ENCODE measurements around the gene PSG6.
"Not testable (repeated sequence)": the region's sequence is repeated elsewhere in the genome, so short reads cannot be mapped to it uniquely, and the experiment has no call there.

PSG6 gene

GRCh38 chr19:42911731-42912130 is 6.0 kb downstream of the PSG6 start:
- not testable (repeated sequence) for DNase-seq (ENCODE audit: low read depth in 2 of 2)

DNA sequence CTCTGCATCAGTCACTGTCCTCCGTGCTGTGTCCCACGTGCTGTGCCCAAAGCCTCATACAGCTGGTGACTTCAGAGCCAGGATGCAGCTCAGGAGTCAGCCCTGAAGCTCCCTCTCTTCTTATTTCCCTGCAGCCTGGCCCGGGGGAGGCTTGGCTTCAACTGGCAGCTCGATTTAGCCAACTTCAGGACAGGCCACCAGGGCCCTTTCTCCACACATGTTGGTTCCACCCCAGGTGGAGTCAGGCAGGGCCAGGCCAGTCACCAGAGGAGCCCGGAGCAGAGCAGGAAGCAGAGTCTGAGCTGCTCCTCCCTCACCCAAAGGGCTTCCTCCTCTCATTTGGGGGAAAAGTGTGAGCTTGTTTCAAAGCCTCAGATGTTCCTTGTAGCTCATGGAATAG is 11.5 kb downstream of the PSG6 start:
- DNase-seq (ENCODE audit: low read depth in 2 of 2) = not testable (repeated sequence)

GRCh38 chr19:42900561-42900960 is 17.1 kb downstream of the PSG6 start:
- not testable (repeated sequence) for DNase-seq (ENCODE audit: low read depth in 2 of 2)

DNA sequence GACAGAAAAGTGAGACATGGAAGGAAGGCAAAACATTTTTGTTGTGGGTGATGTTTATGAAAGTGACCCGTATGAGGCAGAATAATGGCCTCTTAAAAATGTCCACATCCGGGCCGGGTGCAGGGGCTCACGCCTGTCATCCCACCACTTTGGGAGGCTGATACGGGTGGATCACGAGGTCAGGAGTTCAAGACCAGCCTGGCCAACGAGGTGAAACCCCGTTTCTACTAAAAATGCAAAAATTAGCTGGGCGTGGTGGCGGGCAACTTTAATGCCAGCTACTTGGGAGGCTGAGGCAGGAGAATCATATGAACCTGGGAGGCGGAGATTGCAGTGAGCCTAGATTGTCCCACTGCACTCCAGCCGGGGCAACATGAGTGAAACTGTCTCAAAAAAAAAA is 18.0 kb downstream of the PSG6 start:
- not testable (repeated sequence) for DNase-seq (ENCODE audit: low read depth in 2 of 2)

DNA sequence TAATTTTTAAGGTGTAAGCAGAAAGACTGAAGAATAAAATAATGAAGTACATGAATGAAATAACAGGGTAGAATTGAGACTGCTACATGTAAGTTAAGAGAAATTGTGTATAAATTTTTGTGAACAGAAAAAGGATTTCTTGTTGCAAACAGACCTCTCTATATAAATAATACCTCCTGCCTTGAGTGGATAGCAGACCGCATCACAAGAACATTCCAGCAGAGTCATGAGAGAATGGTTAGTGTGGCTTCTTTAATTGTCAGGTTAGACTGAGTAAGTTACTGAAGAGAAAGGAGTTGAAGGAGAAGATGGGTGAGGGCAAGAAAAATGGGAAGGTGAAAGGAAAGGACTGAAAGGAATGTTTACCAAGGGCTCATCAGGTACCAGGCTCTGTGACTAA is 18.6 kb downstream of the PSG6 start:
- not testable (repeated sequence) for DNase-seq (ENCODE audit: low read depth in 2 of 2)

DNA sequence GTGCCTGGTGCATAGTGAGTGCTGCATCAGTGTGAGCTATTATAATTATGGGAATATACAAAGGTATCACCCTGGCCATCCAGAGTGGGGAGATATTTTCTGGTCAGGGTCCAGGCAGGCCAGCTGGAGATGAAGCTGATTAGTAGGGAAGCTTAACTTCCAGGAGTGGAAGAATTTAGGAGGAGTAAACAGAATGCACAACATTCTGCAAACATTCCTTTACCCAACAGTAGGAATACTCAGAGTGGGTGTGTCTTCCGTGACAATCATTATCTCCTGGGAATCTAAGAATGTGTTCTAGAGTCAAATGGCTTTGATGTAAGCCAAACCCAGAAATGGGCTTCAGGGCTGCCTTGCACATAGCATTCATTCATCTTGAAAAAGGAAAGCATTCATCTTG is 19.0 kb downstream of the PSG6 start:
- not testable (repeated sequence) for DNase-seq (ENCODE audit: low read depth in 2 of 2)

DNA sequence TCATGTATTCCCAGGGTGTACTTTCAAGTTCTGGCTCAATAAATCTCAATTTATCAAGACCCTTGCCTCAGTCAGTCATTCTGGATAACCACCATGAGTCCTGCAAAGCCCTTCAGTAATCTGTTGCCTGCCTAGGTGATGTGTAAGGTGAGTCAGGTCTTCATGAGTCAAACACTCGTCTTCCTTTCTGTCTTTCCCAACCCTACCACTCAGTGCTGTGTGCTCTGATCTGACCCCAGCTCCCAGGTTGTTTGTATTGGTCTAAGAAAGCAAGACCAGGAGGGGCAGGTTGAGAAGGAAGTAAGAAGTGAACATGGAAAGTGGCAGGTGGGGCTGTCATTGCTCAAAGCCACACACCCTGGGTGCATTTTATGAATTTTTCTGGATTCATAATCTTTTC is 20.0 kb downstream of the PSG6 start:
- DNase-seq (ENCODE audit: low read depth in 2 of 2) = not testable (repeated sequence)

DNA sequence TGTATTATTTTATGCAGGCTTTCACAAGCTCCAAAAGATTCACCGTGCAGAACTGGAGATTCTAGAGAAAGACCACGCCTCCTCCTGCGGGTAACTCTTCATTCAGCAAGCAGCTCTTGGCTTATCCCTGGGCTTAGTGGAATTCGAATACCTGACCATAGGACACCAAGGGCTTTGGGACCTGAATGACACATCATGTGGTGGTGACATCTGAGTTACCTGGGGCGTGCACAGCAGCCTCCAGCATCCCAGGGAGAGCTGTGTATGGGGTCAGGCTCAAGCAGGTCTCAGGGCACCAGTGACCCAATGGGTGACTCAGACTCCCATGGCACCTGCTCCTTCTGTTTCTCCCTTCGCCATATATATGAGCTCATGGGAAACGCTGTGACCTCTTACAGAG is 27.2 kb downstream of the PSG6 start:
- DNase-seq (ENCODE audit: low read depth in 2 of 2) = not testable (repeated sequence)

DNA sequence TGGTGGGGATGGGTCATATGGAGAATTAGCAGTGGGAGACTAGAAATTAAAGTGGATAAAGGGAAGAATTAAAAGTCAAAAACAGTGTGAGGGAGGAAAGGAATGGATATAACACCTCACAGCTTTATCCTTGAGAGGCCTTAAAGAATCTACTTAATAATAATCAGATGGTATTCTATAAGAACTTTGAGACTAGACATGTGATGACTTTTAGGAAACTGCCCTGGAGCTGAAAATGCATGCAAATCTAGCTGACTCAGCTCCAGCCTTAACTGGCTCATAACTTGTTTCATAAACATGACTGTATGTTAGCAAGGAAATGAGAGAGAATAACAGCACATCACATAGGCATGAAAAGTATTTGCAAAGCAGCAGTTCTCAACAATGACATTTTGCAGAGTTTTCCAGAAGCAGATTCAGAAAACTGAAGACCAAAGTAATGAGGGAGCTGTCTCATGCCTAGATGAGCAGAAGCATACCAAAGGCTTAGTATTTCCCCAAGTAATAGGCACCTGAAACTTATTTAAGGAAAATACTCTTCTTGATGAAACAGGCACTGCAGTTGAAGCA is 29.7 kb downstream of the PSG6 start:
- not testable (repeated sequence) for DNase-seq (ENCODE audit: low read depth in 2 of 2)

GRCh38 chr19:42882730-42883129 is 35.0 kb downstream of the PSG6 start:
- DNase-seq (ENCODE audit: low read depth in 2 of 2) = not testable (repeated sequence)

DNA sequence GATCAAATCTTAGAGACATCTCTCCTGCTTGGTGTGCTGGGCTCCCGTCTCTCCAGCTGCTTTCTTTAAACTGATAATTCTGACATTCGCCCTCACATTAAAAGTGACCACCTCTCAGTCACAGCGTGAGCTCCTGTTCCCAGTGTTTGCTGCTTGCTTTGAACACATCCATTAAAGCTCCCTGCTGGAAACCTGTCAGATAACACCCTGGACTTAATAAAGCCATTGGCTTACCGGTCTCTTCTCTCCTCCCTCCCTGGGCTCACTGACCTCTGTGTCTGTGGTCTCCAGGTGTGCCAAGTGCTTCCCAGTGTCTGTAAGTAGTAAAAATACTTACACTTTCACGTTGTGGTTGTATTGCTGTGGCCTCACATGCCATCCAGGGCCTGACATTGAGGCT is 35.7 kb downstream of the PSG6 start:
- DNase-seq (ENCODE audit: low read depth in 2 of 2) = not testable (repeated sequence)

GRCh38 chr19:42881279-42881678 is 36.4 kb downstream of the PSG6 start:
- DNase-seq (ENCODE audit: low read depth in 2 of 2) = not testable (repeated sequence)

GRCh38 chr19:42880621-42881020 is 37.1 kb downstream of the PSG6 start:
- not testable (repeated sequence) for DNase-seq (ENCODE audit: low read depth in 2 of 2)

DNA sequence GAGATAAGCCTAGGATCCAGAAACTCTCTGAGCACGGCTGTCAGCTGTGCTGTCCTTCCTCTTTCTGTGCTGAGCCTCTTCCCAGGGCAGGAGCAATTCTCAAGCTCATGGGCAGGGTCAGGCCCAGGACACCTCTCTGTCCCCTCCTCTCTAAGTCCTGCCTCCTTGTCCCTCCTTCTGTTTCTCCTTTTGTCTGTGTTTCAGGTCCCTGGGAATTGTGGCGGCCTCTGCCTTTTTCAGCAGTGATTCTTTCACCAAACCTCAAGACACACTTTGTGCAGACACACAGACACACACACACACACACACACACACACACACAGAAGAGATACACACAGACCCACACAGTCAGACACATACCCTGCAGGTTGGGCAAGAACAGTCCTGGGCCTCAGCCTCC is 38.1 kb downstream of the PSG6 start, which contains the start of gene PSG1:
Gene PSG1, minus strand, starts transcription at position 101 of the 400 bp plus-strand sequence. CDS start 132 bp downstream, outside the sequence.
- no peak for DNase-seq (ENCODE audit: low read depth in 2 of 2)

GRCh38 chr19:42876596-42876995 is 41.1 kb downstream of the PSG6 start:
- not testable (repeated sequence) for DNase-seq (ENCODE audit: low read depth in 2 of 2)

- not testable (repeated sequence) for DNase-seq (ENCODE audit: low read depth in 2 of 2)
These were observed 41.8 kb downstream of the PSG6 start for GRCh38 chr19:42875881-42876280.

GRCh38 chr19:42874901-42875813 is 42.5 kb downstream of the PSG6 start:
- DNase-seq (ENCODE audit: low read depth in 2 of 2) = not testable (repeated sequence)

GRCh38 chr19:42874136-42874535 is 43.6 kb downstream of the PSG6 start:
- DNase-seq (ENCODE audit: low read depth in 2 of 2) = not testable (repeated sequence)

- DNase-seq (ENCODE audit: low read depth in 2 of 2) = no peak
These were observed 45.1 kb downstream of the PSG6 start for GRCh38 chr19:42872608-42873007.

DNA sequence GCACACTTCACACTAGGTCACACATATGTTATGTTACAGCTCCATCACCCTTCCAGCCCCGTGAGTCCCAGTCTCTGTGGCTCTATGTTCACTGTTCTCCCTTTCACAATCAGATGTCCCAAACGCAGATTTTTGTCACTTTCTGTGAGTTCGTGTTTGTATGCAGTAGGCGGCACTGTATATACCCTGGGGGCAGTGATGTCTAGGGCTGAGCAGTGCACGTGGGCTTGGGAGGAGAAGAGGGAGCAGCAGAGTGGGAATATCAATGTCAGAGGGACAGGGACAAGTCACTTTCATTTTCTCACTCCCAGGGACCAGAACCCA is 60.2 kb downstream of the PSG6 start:
- no peak for DNase-seq (ENCODE audit: low read depth in 2 of 2)

DNA sequence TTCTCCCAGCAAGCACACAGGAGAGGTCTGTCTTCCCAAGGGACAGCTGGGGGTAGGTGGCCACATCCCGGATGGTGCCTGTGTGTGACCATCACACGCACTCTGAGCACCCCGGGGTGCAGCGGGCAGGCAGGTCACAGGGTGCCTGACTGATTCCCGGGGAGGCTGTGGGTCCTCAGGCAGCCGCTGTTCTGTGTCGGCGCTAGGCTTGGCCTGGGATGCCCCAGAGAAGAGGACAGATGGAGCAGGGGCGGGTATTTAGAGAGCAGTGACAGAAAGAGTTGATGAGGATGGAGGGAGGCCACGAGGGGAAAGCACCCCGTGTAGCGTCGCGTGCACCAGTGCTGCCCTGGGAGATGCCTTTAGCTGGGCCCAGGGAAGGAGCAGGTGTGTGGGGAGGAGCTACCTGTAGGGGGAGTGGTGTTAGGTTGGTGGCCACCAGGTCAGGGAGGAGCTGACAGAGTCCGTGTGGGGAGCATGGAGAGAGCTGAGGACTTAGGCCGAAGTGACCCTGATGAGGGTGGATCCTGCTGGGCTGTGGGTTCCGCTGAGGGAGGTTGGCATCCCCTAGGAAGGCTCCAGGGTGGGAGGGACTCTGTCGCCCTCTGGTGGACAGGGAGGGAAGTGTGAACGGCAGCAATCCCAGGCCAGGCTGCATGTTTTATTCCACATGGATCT is 60.7 kb downstream of the PSG6 start:
- peak in 1 of 2 experiments; percentile 7 for DNase-seq (ENCODE audit: low read depth in 2 of 2)

- DNase-seq (ENCODE audit: low read depth in 2 of 2) = not testable (repeated sequence)
These were observed 62.9 kb downstream of the PSG6 start for GRCh38 chr19:42854745-42855144.
